KOPT-K1 (cell line): ENCODE measurements around the gene RPH3AL.

Experiments
- H3K27ac ChIP-seq: fragments of 200-600 bp; sonication (generic); 2 replicates; pipeline ENCODE4 v1.5.1; 2016; ENCODE audit warnings: antibody characterized with exemption, mild to moderate bottlenecking, low read depth, low read length; ENCODE audit not compliant: poor library complexity, severe bottlenecking
- H3K36me3 ChIP-seq: fragments of 200-600 bp; sonication (generic); 2 replicates; pipeline ENCODE4 v1.5.1; 2017; ENCODE audit warnings: antibody characterized with exemption, mild to moderate bottlenecking, low read length, moderate library complexity; ENCODE audit not compliant: insufficient read depth
- H3K9me3 ChIP-seq: fragments of 200-600 bp; sonication (generic); 2 replicates; pipeline ENCODE4 v1.5.1; 2017; ENCODE audit warnings: antibody characterized with exemption, low read length, mild to moderate bottlenecking; ENCODE audit not compliant: insufficient read depth, poor library complexity, severe bottlenecking

Gene RPH3AL

GRCh38 chr17:311119-311782 lies 41.4 kb downstream of the RPH3AL start:
- no peak overlapping the region for H3K27ac ChIP-seq
- no peaks in the 10 kb centered on the region for H3K36me3 ChIP-seq
- H3K9me3 ChIP-seq: no peaks in the 10 kb centered on the region

GRCh38 chr17:310111-311010 lies 42.2 kb downstream of the RPH3AL start:
- Histone ChIP-seq H3K9me3 (no peaks in the 10 kb centered on the region), H3K36me3 (no peaks in the 10 kb centered on the region), H3K27ac (no peak overlapping the region)

GRCh38 chr17:309361-309888 lies 43.2 kb downstream of the RPH3AL start:
- Histone ChIP-seq H3K27ac (no peak overlapping the region), H3K36me3 (no peaks in the 10 kb centered on the region)

GRCh38 chr17:307741-308507 lies 44.7 kb downstream of the RPH3AL start:
- H3K27ac ChIP-seq: no peak overlapping the region
- no peaks in the 10 kb centered on the region for H3K36me3 ChIP-seq
- H3K9me3 ChIP-seq: no peaks in the 10 kb centered on the region

More at GRCh38 chr17:309361-309888, 43.2 kb downstream of the RPH3AL start:
- no peaks in the 10 kb centered on the region for H3K9me3 ChIP-seq

- H3K36me3 ChIP-seq: no peaks in the 10 kb centered on the region
- H3K27ac ChIP-seq: no peak overlapping the region
- H3K9me3 ChIP-seq: no peaks in the 10 kb centered on the region
These were observed 45.3 kb downstream of the RPH3AL start for GRCh38 chr17:307295-307691.

- H3K27ac ChIP-seq: no peak overlapping the region
These were observed 45.9 kb downstream of the RPH3AL start for GRCh38 chr17:306536-307294.

GRCh38 chr17:306116-306515 lies 46.5 kb downstream of the RPH3AL start:
- H3K9me3 ChIP-seq: no peaks in the 10 kb centered on the region
- no peaks in the 10 kb centered on the region for H3K36me3 ChIP-seq
- H3K27ac ChIP-seq: no peak overlapping the region

More at GRCh38 chr17:306536-307294, 45.9 kb downstream of the RPH3AL start:
- Histone ChIP-seq H3K36me3 (no peaks in the 10 kb centered on the region), H3K9me3 (no peaks in the 10 kb centered on the region)

- Histone ChIP-seq H3K27ac (no peak overlapping the region), H3K9me3 (no peaks in the 10 kb centered on the region), H3K36me3 (no peaks in the 10 kb centered on the region)
These were observed 47.3 kb downstream of the RPH3AL start for GRCh38 chr17:305090-305976.

- H3K36me3 ChIP-seq: no peaks in the 10 kb centered on the region
These were observed 48.1 kb downstream of the RPH3AL start for GRCh38 chr17:304461-304860.

GRCh38 chr17:303168-303567 lies 49.4 kb downstream of the RPH3AL start:
- Histone ChIP-seq H3K27ac (no peak overlapping the region), H3K36me3 (no peaks in the 10 kb centered on the region), H3K9me3 (no peaks in the 10 kb centered on the region)

More at GRCh38 chr17:304461-304860, 48.1 kb downstream of the RPH3AL start:
- Histone ChIP-seq H3K9me3 (no peaks in the 10 kb centered on the region), H3K27ac (no peak overlapping the region)

GRCh38 chr17:302300-302698 lies 50.3 kb downstream of the RPH3AL start:
- H3K9me3 ChIP-seq: no peaks in the 10 kb centered on the region
- no peak overlapping the region for H3K27ac ChIP-seq

GRCh38 chr17:301681-302299 lies 50.8 kb downstream of the RPH3AL start:
- no peaks in the 10 kb centered on the region for H3K36me3 ChIP-seq
- no peaks in the 10 kb centered on the region for H3K9me3 ChIP-seq
- no peak overlapping the region for H3K27ac ChIP-seq

More at GRCh38 chr17:302300-302698, 50.3 kb downstream of the RPH3AL start:
- no peaks in the 10 kb centered on the region for H3K36me3 ChIP-seq

- no peak overlapping the region for H3K27ac ChIP-seq
- no peaks in the 10 kb centered on the region for H3K36me3 ChIP-seq
- no peaks in the 10 kb centered on the region for H3K9me3 ChIP-seq
These were observed 51.7 kb downstream of the RPH3AL start for GRCh38 chr17:300881-301280.
